ENCODE results near the gene CENPV.

DNA sequence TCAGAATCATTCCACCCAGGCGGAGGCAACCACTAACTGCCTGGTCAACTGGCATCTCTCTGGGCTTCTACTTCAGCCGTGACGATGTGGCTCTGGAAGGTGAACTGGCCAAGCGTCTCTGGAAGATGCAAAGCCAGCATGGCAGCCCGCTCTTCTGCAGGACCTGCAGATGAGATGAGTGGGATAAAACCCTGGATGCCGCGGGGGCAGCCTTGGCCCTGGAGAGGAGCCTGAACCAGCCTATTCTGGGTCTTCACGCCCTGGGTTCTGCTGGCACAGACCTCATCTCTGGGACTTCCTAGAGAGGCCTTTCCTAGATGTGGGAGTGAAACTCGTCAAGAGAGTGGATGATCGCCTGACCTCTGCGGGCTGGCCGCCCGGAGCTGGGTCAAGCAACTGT is 38.2 kb upstream of the CENPV start:
- TF ChIP-seq JUND (IDR thresholded peaks at IDR 0.05; ENCODE audit: low read depth, low read length): no peak
- no peak for TF ChIP-seq SMC3 (IDR thresholded peaks at IDR 0.05; ENCODE audit: borderline replicate concordance, low read length)
- TF ChIP-seq, protein P1, sequence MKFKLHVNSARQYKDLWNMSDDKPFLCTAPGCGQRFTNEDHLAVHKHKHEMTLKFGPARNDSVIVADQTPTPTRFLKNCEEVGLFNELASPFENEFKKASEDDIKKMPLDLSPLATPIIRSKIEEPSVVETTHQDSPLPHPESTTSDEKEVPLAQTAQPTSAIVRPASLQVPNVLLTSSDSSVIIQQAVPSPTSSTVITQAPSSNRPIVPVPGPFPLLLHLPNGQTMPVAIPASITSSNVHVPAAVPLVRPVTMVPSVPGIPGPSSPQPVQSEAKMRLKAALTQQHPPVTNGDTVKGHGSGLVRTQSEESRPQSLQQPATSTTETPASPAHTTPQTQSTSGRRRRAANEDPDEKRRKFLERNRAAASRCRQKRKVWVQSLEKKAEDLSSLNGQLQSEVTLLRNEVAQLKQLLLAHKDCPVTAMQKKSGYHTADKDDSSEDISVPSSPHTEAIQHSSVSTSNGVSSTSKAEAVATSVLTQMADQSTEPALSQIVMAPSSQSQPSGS (IDR thresholded peaks at IDR 0.05; ENCODE audit: low read length): no peak
- TF ChIP-seq TCF12 (IDR thresholded peaks at IDR 0.05; ENCODE audit: low read depth, low read length): no peak
- TF ChIP-seq SREBF1 (IDR thresholded peaks at IDR 0.05; ENCODE audit: low read length): no peak
- no peak for TF ChIP-seq ESRRA (IDR thresholded peaks at IDR 0.05; ENCODE audit: low read length)
- no peak for TF ChIP-seq KAT2A (conservative IDR thresholded peaks at IDR 0.05; ENCODE audit: control insufficient read depth, low read depth, low read length)
- no peak for TF ChIP-seq RAD51 (IDR thresholded peaks at IDR 0.05)
- TF ChIP-seq FOS (IDR thresholded peaks at IDR 0.05; ENCODE audit: borderline replicate concordance, extremely low read depth, insufficient read length): no peak
- TF ChIP-seq IKZF2 (IDR thresholded peaks at IDR 0.05): no peak
- TF ChIP-seq, protein P2, sequence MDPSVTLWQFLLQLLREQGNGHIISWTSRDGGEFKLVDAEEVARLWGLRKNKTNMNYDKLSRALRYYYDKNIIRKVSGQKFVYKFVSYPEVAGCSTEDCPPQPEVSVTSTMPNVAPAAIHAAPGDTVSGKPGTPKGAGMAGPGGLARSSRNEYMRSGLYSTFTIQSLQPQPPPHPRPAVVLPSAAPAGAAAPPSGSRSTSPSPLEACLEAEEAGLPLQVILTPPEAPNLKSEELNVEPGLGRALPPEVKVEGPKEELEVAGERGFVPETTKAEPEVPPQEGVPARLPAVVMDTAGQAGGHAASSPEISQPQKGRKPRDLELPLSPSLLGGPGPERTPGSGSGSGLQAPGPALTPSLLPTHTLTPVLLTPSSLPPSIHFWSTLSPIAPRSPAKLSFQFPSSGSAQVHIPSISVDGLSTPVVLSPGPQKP (IDR thresholded peaks at IDR 0.05; ENCODE audit: low read depth, low read length): no peak
